CD14-positive monocyte (primary cell): Measurements from ENCODE around the gene RASIP1. TPM values are rescaled to one million over a fixed set of nuclear protein-coding genes. Genes with fewer than 3 reads are reported as not detected.

Source experiments
- DNase-seq, 3 donors: peaks; one replicate each; pipeline ENCODE4 v3.0.0-alpha.2; 2011 to 2022
- H2AFZ ChIP-seq: 2 replicates; pipeline ENCODE4 v1.6.0; 2012; ENCODE audit warnings: mild to moderate bottlenecking, low read depth, low read length, inconsistent platforms; ENCODE audit not compliant: insufficient read depth, poor library complexity, severe bottlenecking
- H3K27ac ChIP-seq, 2 donors: 1 replicate in 1 of 2; 2 replicates in 1 of 2; pipeline ENCODE4 v1.5.1; 2012 to 2013; ENCODE audit warnings: low read length in 2 of 2, control low read depth in 1 of 2, inconsistent platforms in 1 of 2, low read depth in 1 of 2, mild to moderate bottlenecking in 1 of 2
- H3K27me3 ChIP-seq, 2 donors: one replicate each; pipeline versions ENCODE4 v1.6.0 to v1.6.1; 2011 to 2013; ENCODE audit warnings: low read length in 2 of 2; ENCODE audit not compliant: control insufficient read depth in 2 of 2, insufficient read depth in 2 of 2
- H3K36me3 ChIP-seq, 2 donors: replicated peaks in 1 of 2; 1 replicate in 1 of 2; 2 replicates in 1 of 2; pipeline versions ENCODE4 v1.5.1 to v1.6.1; 2012 to 2013; ENCODE audit warnings: low read length in 2 of 2, control low read depth in 1 of 2, inconsistent platforms in 1 of 2, mild to moderate bottlenecking in 1 of 2; ENCODE audit not compliant: insufficient read depth in 2 of 2, control insufficient read depth in 1 of 2
- H3K4me1 ChIP-seq, 2 donors: 1 replicate in 1 of 2; 2 replicates in 1 of 2; pipeline versions ENCODE4 v1.5.1 to v1.6.1; 2012 to 2013; ENCODE audit warnings: low read length in 2 of 2, control low read depth in 1 of 2, inconsistent platforms in 1 of 2, mild to moderate bottlenecking in 1 of 2, moderate library complexity in 1 of 2; ENCODE audit not compliant: insufficient read depth in 2 of 2, control insufficient read depth in 1 of 2
- H3K4me2 ChIP-seq: replicated peaks from 2 replicates; pipeline ENCODE3; 2012; ENCODE audit warnings: low read length, moderate library complexity, mild to moderate bottlenecking; ENCODE audit not compliant: poor library complexity, severe bottlenecking; ENCODE audit errors: extremely low read depth
- H3K4me3 ChIP-seq, 3 experiments: fragments of 200-600 bp in 1 of 3; sonication (generic) in 1 of 3; replicated peaks in 1 of 3; 1 replicate in 2 of 3; 2 replicates in 1 of 3; pipeline ENCODE4 v1.5.1; 2011 to 2013; ENCODE audit warnings: low read length in 3 of 3, mild to moderate bottlenecking in 3 of 3, control low read depth in 2 of 3, low read depth in 2 of 3, inconsistent platforms in 1 of 3, moderate library complexity in 1 of 3
- H3K79me2 ChIP-seq: 2 replicates; pipeline ENCODE4 v1.6.0; 2012; ENCODE audit warnings: mild to moderate bottlenecking, control low read depth, inconsistent platforms, low read length, moderate library complexity; ENCODE audit not compliant: insufficient read depth
- H3K9ac ChIP-seq: 2 replicates; pipeline ENCODE4 v1.6.0; 2017; ENCODE audit warnings: low read length, mild to moderate bottlenecking; ENCODE audit not compliant: insufficient read depth, poor library complexity, severe bottlenecking
- H3K9me3 ChIP-seq, 2 donors: replicated peaks in 1 of 2; 1 replicate in 1 of 2; 2 replicates in 1 of 2; pipeline versions ENCODE4 v1.5.1 to v1.6.1; 2012 to 2013; ENCODE audit warnings: low read length in 2 of 2, control low read depth in 1 of 2; ENCODE audit not compliant: control insufficient read depth in 1 of 2, insufficient read depth in 1 of 2
- H4K20me1 ChIP-seq: 2 replicates; pipeline ENCODE4 v1.6.0; 2012; ENCODE audit warnings: mild to moderate bottlenecking, low read length, control low read depth, moderate library complexity; ENCODE audit not compliant: insufficient read depth
- H3K27ac Mint-ChIP-seq, 7 donors: one replicate each; pipeline ENCODE4 v1.8.0; 2020; ENCODE audit warnings: mild to moderate bottlenecking in 7 of 7, mixed read lengths in 7 of 7, moderate library complexity in 6 of 7, inconsistent platforms in 2 of 7
- H3K27me3 Mint-ChIP-seq, 3 donors: one replicate each; pipeline ENCODE4 v1.8.0; 2021 to 2022; ENCODE audit warnings: low read depth in 3 of 3, mild to moderate bottlenecking in 3 of 3, mixed read lengths in 3 of 3, moderate library complexity in 3 of 3, inconsistent platforms in 1 of 3
- H3K36me3 Mint-ChIP-seq, 2 donors: one replicate each; pipeline ENCODE4 v1.8.0; 2020; ENCODE audit warnings: mixed read lengths in 2 of 2, inconsistent platforms in 1 of 2, mild to moderate bottlenecking in 1 of 2
- H3K4me1 Mint-ChIP-seq: one replicate; pipeline ENCODE4 v1.8.0; 2020; ENCODE audit warnings: mild to moderate bottlenecking, mixed read lengths
- H3K4me3 Mint-ChIP-seq, 2 donors: one replicate each; pipeline ENCODE4 v1.8.0; 2020; ENCODE audit warnings: mild to moderate bottlenecking in 2 of 2, mixed read lengths in 2 of 2, moderate library complexity in 1 of 2
- H3K9me3 Mint-ChIP-seq, 7 donors: one replicate each; pipeline ENCODE4 v1.8.0; 2020 to 2022; ENCODE audit warnings: mixed read lengths in 7 of 7, mild to moderate bottlenecking in 6 of 7, moderate library complexity in 6 of 7, inconsistent platforms in 2 of 7
- WGBS: methylation state at CpG from one replicate; pipeline ENCODE4 v1.1.5; 2013; ENCODE audit warnings: missing lambda C conversion rate; ENCODE audit not compliant: insufficient coverage; 5-methylcytosine and 5-hydroxymethylcytosine counted together
- intact Hi-C, 2 donors: fragments of 100-400 bp; cut with micrococcal nuclease; formaldehyde crosslinking; loops; one replicate each; pipeline versions ENCODE4 v1.15.0 to v1.15.1; 2023
- polyA plus RNA-seq, 3 donors: library from polyadenylated mRNA; depleted of rRNA in 1 of 3; unstranded in 2 of 3; stranded (reverse) in 1 of 3; fragments of 300-500 nt in 2 of 3; fragments of >200 nt in 1 of 3; fragmentation: Illumina TruSeq in 2 of 3; gene quantifications; 1 replicate in 2 of 3; 2 replicates in 1 of 3; pipeline ENCODE4 v1.2.3, GENCODE V29; 2012 to 2021
- TF ChIP-seq, protein P1 (sequence below): fragments of 200-600 bp; IDR thresholded peaks from one replicate; pipeline ENCODE4 v1.8.0; 2022; ENCODE audit warnings: antibody characterized with exemption, mild to moderate bottlenecking

Gene RASIP1
- polyA plus RNA-seq, 3 donors, result 1.2 TPM; not detected in 2

- H3K27ac ChIP-seq, result no peak overlapping the region
Measured at GRCh38 chr19:48678201-48678600, 62.2 kb downstream of the RASIP1 start.

DNA sequence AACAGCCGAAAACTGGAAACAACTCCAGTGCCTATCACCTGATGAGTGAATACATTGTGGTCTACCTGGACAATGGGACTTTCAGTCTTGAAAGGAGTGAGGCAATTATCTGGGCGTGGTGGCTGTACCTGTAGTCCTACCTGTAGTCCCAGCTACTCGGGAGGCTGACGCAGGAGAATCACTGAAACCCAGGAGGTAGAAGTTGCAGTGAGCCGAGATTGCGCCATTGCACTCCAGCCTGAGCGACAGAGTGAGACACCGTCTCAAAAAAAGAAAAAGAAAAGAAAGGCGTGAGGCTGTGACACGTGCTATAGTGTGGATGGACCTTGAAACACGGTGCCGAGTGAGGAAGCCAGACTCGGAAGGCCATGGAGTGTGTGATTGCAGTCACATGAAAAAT is 63.5 kb downstream of the RASIP1 start:
- Mint-ChIP-seq H3K27ac (peak overlapping the region in 1 of 7 donors; percentile 49), H3K4me3 (no peak overlapping the region), H3K4me1 (peaks cover 8% of the 10 kb centered on the region), H3K36me3 (no peaks in the 10 kb centered on the region), H3K9me3 (no peaks in the 10 kb centered on the region), H3K27me3 (peaks cover 4 to 8% (median 5%) of the 10 kb centered on the region in 3 donors)
- intact Hi-C loops, result loop anchor here in 1 of 2 donors (5.0 kb wide), 1 partner anchor 35 kb away; no protein-coding TSS in a partner anchor
- Histone ChIP-seq H4K20me1 (no peaks in the 10 kb centered on the region), H3K4me3 (no peak overlapping the region), H3K9me3 (no peaks in the 10 kb centered on the region), H3K27me3 (no peaks in the 10 kb centered on the region), H3K79me2 (no peaks in the 10 kb centered on the region), H3K27ac (no peak overlapping the region), H3K4me2 (no peak overlapping the region), H2AFZ (no peak overlapping the region), H3K9ac (no peak overlapping the region), H3K4me1 (peaks cover 0 to 7% of the 10 kb centered on the region in 2 donors), H3K36me3 (no peaks in the 10 kb centered on the region)
- TF ChIP-seq, protein P1, sequence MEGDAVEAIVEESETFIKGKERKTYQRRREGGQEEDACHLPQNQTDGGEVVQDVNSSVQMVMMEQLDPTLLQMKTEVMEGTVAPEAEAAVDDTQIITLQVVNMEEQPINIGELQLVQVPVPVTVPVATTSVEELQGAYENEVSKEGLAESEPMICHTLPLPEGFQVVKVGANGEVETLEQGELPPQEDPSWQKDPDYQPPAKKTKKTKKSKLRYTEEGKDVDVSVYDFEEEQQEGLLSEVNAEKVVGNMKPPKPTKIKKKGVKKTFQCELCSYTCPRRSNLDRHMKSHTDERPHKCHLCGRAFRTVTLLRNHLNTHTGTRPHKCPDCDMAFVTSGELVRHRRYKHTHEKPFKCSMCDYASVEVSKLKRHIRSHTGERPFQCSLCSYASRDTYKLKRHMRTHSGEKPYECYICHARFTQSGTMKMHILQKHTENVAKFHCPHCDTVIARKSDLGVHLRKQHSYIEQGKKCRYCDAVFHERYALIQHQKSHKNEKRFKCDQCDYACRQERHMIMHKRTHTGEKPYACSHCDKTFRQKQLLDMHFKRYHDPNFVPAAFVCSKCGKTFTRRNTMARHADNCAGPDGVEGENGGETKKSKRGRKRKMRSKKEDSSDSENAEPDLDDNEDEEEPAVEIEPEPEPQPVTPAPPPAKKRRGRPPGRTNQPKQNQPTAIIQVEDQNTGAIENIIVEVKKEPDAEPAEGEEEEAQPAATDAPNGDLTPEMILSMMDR, result no peak
- 93% methylated on average over 13 of the region's 13 CpGs for WGBS
- no peak for DNase-seq

More at GRCh38 chr19:48678201-48678600, 62.2 kb downstream of the RASIP1 start:
- Histone ChIP-seq H3K36me3 (no peaks in the 10 kb centered on the region), H4K20me1 (no peaks in the 10 kb centered on the region), H3K4me2 (no peak overlapping the region), H3K9me3 (no peaks in the 10 kb centered on the region), H2AFZ (no peak overlapping the region), H3K27me3 (no peaks in the 10 kb centered on the region), H3K4me3 (no peak overlapping the region), H3K4me1 (peaks cover 0 to 7% of the 10 kb centered on the region in 2 donors), H3K9ac (no peak overlapping the region), H3K79me2 (no peaks in the 10 kb centered on the region)
- Mint-ChIP-seq H3K9me3 (no peaks in the 10 kb centered on the region), H3K4me1 (peaks cover 10% of the 10 kb centered on the region), H3K4me3 (no peak overlapping the region), H3K27ac (no peak overlapping the region), H3K36me3 (no peaks in the 10 kb centered on the region), H3K27me3 (peaks cover 4 to 8% (median 7%) of the 10 kb centered on the region in 3 donors)
- WGBS, result 100% methylated on average over 1 of the region's 4 CpGs
- DNase-seq, result no peak
- TF ChIP-seq, protein P1, result no peak
- intact Hi-C loops, result loop anchor here in 1 of 2 donors (5.0 kb wide), 1 partner anchor 36 kb away; no protein-coding TSS in a partner anchor
